ENCODE data around the gene MOB3B.
A peak's percentile ranks its signal among the peaks of the same experiment; 100 is the strongest.

MOB3B gene

DNA sequence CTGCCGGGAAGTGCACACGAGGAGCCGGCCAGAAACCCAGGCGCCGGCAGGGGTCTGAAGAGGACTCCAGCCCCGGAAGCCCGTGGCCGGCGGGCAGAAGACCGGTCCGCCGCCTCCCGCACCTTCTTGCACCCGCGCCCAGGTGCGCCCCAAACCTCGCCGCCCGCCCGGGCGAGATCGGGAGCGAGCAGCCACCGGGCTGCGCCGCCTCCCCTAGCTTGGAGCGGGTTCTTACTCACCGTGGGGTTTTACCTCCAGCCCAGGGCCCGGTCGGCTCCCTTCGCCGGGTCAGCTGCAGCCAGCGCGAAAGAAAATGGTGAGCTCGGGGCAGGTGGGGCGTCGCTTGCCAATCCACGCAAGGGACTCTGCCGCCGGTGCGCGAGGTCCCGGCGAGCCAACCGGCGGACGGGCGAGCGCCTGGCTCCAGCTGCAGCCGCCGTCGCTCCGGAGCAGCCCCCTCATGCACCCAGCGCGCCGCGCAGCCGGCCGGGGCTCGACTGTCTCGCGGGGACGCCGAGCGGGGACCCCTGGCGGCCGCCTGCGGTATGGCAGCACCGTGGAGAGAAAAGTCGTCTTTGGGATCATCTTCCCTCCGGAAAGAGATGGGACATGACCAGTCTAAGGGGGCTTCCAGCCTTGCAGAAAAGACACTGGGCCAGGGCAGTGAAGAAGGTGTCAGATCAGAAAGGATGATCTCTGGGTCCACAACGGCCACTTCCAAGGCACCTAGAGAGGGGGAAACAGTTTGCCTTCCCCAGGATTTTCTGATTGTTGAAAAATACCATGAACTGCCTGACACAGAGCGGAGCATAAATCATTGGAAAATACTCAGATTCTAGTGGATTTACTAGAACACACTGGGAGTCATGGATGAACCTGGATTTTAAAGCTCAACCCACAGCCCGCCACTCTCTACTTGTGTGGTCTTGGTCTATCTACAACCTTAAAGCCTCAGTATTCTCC is at the start of gene MOB3B:
Gene MOB3B (minus strand): TSS at position 499 of the 963 bp plus-strand sequence. CDS start 74,264 bp downstream, outside the sequence.
- in situ Hi-C loops (cut with MboI; ENCODE audit: low sequenced_read_pairs, unreplicated experiment): loop anchor here (5.0 kb wide), 1 partner anchor 182 kb away; no protein-coding TSS in a partner anchor
- DNase-seq (ENCODE audit: low spot score): peak; percentile 85
- TF ChIP-seq, protein P1, sequence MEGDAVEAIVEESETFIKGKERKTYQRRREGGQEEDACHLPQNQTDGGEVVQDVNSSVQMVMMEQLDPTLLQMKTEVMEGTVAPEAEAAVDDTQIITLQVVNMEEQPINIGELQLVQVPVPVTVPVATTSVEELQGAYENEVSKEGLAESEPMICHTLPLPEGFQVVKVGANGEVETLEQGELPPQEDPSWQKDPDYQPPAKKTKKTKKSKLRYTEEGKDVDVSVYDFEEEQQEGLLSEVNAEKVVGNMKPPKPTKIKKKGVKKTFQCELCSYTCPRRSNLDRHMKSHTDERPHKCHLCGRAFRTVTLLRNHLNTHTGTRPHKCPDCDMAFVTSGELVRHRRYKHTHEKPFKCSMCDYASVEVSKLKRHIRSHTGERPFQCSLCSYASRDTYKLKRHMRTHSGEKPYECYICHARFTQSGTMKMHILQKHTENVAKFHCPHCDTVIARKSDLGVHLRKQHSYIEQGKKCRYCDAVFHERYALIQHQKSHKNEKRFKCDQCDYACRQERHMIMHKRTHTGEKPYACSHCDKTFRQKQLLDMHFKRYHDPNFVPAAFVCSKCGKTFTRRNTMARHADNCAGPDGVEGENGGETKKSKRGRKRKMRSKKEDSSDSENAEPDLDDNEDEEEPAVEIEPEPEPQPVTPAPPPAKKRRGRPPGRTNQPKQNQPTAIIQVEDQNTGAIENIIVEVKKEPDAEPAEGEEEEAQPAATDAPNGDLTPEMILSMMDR (IDR thresholded peaks at IDR 0.05; ENCODE audit: borderline replicate concordance, control extremely low read depth, extremely low read depth, insufficient read depth, missing control alignments): peak; percentile 84

- DNase-seq (ENCODE audit: low spot score): peak; percentile 87
- TF ChIP-seq, protein P1 (IDR thresholded peaks at IDR 0.05; ENCODE audit: borderline replicate concordance, control extremely low read depth, extremely low read depth, insufficient read depth, missing control alignments): no peak
- in situ Hi-C loops (cut with MboI; ENCODE audit: low sequenced_read_pairs, unreplicated experiment): no loop called here
Measured at GRCh38 chr9:27573634-27574590, 44.3 kb upstream of the MOB3B start.

- in situ Hi-C loops (cut with MboI; ENCODE audit: low sequenced_read_pairs, unreplicated experiment): no loop called here
- DNase-seq (ENCODE audit: low spot score): peak; percentile 84
- TF ChIP-seq, protein P1 (IDR thresholded peaks at IDR 0.05; ENCODE audit: borderline replicate concordance, control extremely low read depth, extremely low read depth, insufficient read depth, missing control alignments): no peak
Measured at GRCh38 chr9:27572918-27573633, 43.5 kb upstream of the MOB3B start, which contains the start of gene C9orf72. TSS of gene C9orf72 (minus strand) at chr9:27573481. CDS start at chr9:27567120, 6,361 bp downstream.

DNA sequence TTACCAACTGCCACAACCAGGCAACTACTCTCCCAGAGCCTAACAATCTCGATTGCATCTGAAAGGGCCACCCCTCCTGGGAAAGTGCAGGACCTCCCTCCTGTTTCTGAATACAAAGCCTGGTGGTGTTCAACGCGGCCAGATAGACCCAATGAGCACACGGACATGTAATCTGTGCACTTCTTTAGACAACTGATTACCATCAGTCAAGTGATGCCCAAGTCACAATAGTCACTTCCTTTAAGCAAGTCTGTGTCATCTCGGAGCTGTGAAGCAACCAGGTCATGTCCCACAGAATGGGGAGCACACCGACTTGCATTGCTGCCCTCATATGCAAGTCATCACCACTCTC is 42.9 kb upstream of the MOB3B start:
- DNase-seq (ENCODE audit: low spot score): no peak
- in situ Hi-C loops (cut with MboI; ENCODE audit: low sequenced_read_pairs, unreplicated experiment): no loop called here
- TF ChIP-seq, protein P1 (IDR thresholded peaks at IDR 0.05; ENCODE audit: borderline replicate concordance, control extremely low read depth, extremely low read depth, insufficient read depth, missing control alignments): no peak

DNA sequence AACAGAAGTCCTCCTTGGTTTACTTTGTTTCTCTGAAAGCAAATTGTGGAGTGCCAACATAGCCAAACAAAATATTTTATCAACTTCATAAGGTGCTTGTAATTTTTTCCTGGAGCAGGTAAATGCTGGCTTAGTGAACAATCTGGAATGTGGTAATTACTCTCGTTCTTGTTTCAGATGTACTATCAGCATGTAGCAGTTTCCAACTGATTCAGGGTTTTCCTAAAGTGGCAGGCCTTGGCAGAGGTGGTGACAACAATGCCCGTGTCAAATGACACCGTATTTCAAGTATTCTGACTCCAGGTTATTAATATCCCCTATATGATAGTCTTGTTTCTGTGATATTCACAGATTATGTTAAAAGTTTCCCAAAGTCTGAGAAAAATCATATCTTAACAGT is 42.4 kb upstream of the MOB3B start:
- TF ChIP-seq, protein P1 (IDR thresholded peaks at IDR 0.05; ENCODE audit: borderline replicate concordance, control extremely low read depth, extremely low read depth, insufficient read depth, missing control alignments): no peak
- in situ Hi-C loops (cut with MboI; ENCODE audit: low sequenced_read_pairs, unreplicated experiment): no loop called here
- no peak for DNase-seq (ENCODE audit: low spot score)
